ENCODE data around the gene AVPR2.
A peak's percentile ranks its signal among the peaks of the same experiment; 100 is the strongest.

AVPR2 gene

GRCh38 chrX:153934148-153934761, 29.8 kb downstream of the AVPR2 start:
- CTCF ChIA-PET = interaction anchor here (1.2 to 14.7 kb wide), 4 partner anchors 9 to 15 kb away, joined by 3 to 267 read pairs (median 14); partner anchors contain the start of gene RENBP
- TF ChIP-seq ZBTB8A (tag by site-specific recombination; IDR thresholded peaks at IDR 0.05) = peak; percentile 61
- TF ChIP-seq BCL11B (tag by site-specific recombination; IDR thresholded peaks at IDR 0.05; ENCODE audit: low read depth) = 0 out of 2 replicates have a peak, but pooled peaks have one; percentile 20
- TF ChIP-seq MYNN (tag by site-specific recombination; IDR thresholded peaks at IDR 0.05; ENCODE audit: borderline replicate concordance) = no peak
- TF ChIP-seq ZNF416 (tag by site-specific recombination; IDR thresholded peaks at IDR 0.05) = no peak
- TF ChIP-seq ZNF76 (tag by site-specific recombination; IDR thresholded peaks at IDR 0.05; ENCODE audit: borderline replicate concordance, low read depth) = 0 out of 2 replicates have a peak, but pooled peaks have one; percentile 20
- no peak for TF ChIP-seq GLI2 (tag by site-specific recombination; IDR thresholded peaks at IDR 0.05; ENCODE audit: borderline replicate concordance, low read depth)
- no peak for TF ChIP-seq ZNF175 (tag by site-specific recombination; IDR thresholded peaks at IDR 0.05)
- no peak for TF ChIP-seq ZNF837 (tag by site-specific recombination; IDR thresholded peaks at IDR 0.05)
- TF ChIP-seq ZNF600 (tag by site-specific recombination; IDR thresholded peaks at IDR 0.05) = 0 out of 2 replicates have a peak, but pooled peaks have one; percentile 19
- peak; percentile 22 for TF ChIP-seq SP2 (tag by site-specific recombination; IDR thresholded peaks at IDR 0.05)
- TF ChIP-seq ZBTB48 (tag by site-specific recombination; IDR thresholded peaks at IDR 0.05) = no peak
- no peak for TF ChIP-seq ZBTB1 (tag by site-specific recombination; IDR thresholded peaks at IDR 0.05)
- TF ChIP-seq ZBTB26 (tag by site-specific recombination; optimal IDR thresholded peaks at IDR 0.05) = peak; percentile 83
- TF ChIP-seq ZNF335 (tag by site-specific recombination; conservative IDR thresholded peaks at IDR 0.05) = peak; percentile 90
- no peak for TF ChIP-seq ZBTB44 (tag by site-specific recombination; IDR thresholded peaks at IDR 0.05)
- TF ChIP-seq ZNF707 (tag by site-specific recombination; IDR thresholded peaks at IDR 0.05) = no peak
- TF ChIP-seq ZNF169 (tag by site-specific recombination; IDR thresholded peaks at IDR 0.05) = no peak
- no peak for TF ChIP-seq PRDM1 (tag by site-specific recombination; IDR thresholded peaks at IDR 0.05)
- TF ChIP-seq ZNF221 (tag by site-specific recombination; IDR thresholded peaks at IDR 0.05; ENCODE audit: borderline replicate concordance) = no peak
- peak; percentile 58 for TF ChIP-seq ZBTB20 (tag by site-specific recombination; IDR thresholded peaks at IDR 0.05)
- POLR2A ChIA-PET = interaction anchor here (0.8 to 2.7 kb wide), 12 partner anchors 9 to 207 kb away, joined by 3 to 21 read pairs (median 4); partner anchors contain the start of genes HCFC1, IDH3G, SSR4 and TMEM187
- Histone ChIP-seq H3K4me3 (ENCODE audit: low read depth, low read length) (peak overlapping the region; percentile 88), H3K36me3 (ENCODE audit: control insufficient read depth in 2 of 2, insufficient read depth in 1 of 2, low read length in 2 of 2) (peaks cover 23 to 45% of the 10 kb centered on the region in 2 experiments), H3K27ac (ENCODE audit: extremely low read depth, low read depth, low read length) (peak overlapping the region; percentile 85), H3K4me1 (ENCODE audit: control insufficient read depth, insufficient read depth, low read length) (peaks cover 9% of the 10 kb centered on the region; the same call in 1 of the 2 replicates), H3K9me3 (ENCODE audit: control insufficient read depth, insufficient read depth, low read depth, low read length) (no peaks in the 10 kb centered on the region)

GRCh38 chrX:153934762-153935325, 30.4 kb downstream of the AVPR2 start, which contains the start of gene NAA10:
NAA10 (minus strand) TSS chrX:153935037; CDS start chrX:153934904, 133 bp downstream.
- CTCF ChIA-PET = interaction anchor here (1.2 to 14.7 kb wide), 3 partner anchors 9 to 14 kb away, joined by 3 to 267 read pairs (median 3); partner anchors contain the start of gene RENBP
- peaks cover 23 to 40% of the 10 kb centered on the region in 2 experiments for H3K36me3 ChIP-seq (ENCODE audit: control insufficient read depth in 2 of 2, insufficient read depth in 1 of 2, low read length in 2 of 2)
- H3K9me3 ChIP-seq (ENCODE audit: control insufficient read depth, insufficient read depth, low read depth, low read length) = no peaks in the 10 kb centered on the region
- TF ChIP-seq PBX3 (CRISPR knock-in tag; IDR thresholded peaks at IDR 0.05) (peak; percentile 82), MYNN (tag by site-specific recombination; IDR thresholded peaks at IDR 0.05; ENCODE audit: borderline replicate concordance) (no peak), ELK4 (IDR thresholded peaks at IDR 0.05; ENCODE audit: borderline replicate concordance, low read depth, low read length) (peak; percentile 46; the same call in 1 of the 2 replicates), ZNF211 (tag by site-specific recombination; IDR thresholded peaks at IDR 0.05; ENCODE audit: low read depth) (no peak), SALL2 (tag by site-specific recombination; IDR thresholded peaks at IDR 0.05; ENCODE audit: borderline replicate concordance) (no peak), ZNF596 (tag by site-specific recombination; IDR thresholded peaks at IDR 0.05) (0 out of 2 replicates have a peak, but pooled peaks have one; percentile 23), MEIS1 (CRISPR knock-in tag; IDR thresholded peaks at IDR 0.05; ENCODE audit: borderline replicate concordance) (peak; percentile 20; the same call in 1 of the 2 replicates), ZBTB48 (tag by site-specific recombination; IDR thresholded peaks at IDR 0.05) (no peak), ZNF214 (tag by site-specific recombination; IDR thresholded peaks at IDR 0.05; ENCODE audit: borderline replicate concordance) (no peak), ZNF302 (tag by site-specific recombination; IDR thresholded peaks at IDR 0.05; ENCODE audit: low read depth) (no peak), ZNF16 (tag by site-specific recombination; IDR thresholded peaks at IDR 0.05; ENCODE audit: low read depth) (no peak)
- peak within 1 kb of the TSS; percentile 88 for H3K4me3 ChIP-seq (ENCODE audit: low read depth, low read length)
- H3K27ac ChIP-seq (ENCODE audit: extremely low read depth, low read depth, low read length) = peak within 1 kb of the TSS; percentile 85
- peaks cover 8% of the 10 kb centered on the region; the same call in 1 of the 2 replicates for H3K4me1 ChIP-seq (ENCODE audit: control insufficient read depth, insufficient read depth, low read length)
- POLR2A ChIA-PET = interaction anchor here (0.8 to 2.7 kb wide), 10 partner anchors 10 to 208 kb away, joined by 3 to 21 read pairs (median 4); partner anchors contain the start of genes HCFC1, IDH3G, SSR4 and TMEM187
